ENCODE measurements around the gene HNMT.
"Not testable (repeated sequence)": the region's sequence is repeated elsewhere in the genome, so short reads cannot be mapped to it uniquely, and the experiment has no call there.

HNMT gene

DNA sequence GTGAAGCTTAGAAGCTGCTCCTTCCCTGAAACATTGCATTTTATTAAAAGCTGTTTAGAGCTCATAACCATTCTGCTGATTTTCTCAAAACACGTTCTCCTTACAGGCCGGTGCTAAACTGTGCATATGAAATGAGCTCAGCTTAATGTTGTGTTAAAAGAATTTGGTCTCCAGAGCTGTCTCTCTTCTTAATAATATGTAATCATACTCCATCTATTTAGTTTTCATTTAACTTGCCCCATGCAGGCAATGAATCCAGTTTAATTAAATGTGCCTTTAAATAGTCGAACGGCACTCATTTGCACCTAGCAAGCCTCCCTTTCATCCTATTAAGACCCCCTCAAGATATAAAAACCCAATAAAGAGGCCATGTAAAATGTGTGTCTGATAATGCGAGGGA lies 76.3 kb downstream of the HNMT start:
- no peaks in the 10 kb centered on the region for H3K79me2 ChIP-seq (ENCODE audit: control insufficient read depth, low read length)
- no peaks in the 10 kb centered on the region for H3K9me3 ChIP-seq (ENCODE audit: control insufficient read depth, insufficient read depth, low read length)
- TF ChIP-seq, protein P1, sequence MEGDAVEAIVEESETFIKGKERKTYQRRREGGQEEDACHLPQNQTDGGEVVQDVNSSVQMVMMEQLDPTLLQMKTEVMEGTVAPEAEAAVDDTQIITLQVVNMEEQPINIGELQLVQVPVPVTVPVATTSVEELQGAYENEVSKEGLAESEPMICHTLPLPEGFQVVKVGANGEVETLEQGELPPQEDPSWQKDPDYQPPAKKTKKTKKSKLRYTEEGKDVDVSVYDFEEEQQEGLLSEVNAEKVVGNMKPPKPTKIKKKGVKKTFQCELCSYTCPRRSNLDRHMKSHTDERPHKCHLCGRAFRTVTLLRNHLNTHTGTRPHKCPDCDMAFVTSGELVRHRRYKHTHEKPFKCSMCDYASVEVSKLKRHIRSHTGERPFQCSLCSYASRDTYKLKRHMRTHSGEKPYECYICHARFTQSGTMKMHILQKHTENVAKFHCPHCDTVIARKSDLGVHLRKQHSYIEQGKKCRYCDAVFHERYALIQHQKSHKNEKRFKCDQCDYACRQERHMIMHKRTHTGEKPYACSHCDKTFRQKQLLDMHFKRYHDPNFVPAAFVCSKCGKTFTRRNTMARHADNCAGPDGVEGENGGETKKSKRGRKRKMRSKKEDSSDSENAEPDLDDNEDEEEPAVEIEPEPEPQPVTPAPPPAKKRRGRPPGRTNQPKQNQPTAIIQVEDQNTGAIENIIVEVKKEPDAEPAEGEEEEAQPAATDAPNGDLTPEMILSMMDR (IDR thresholded peaks at IDR 0.05; ENCODE audit: low read depth, low read length, poor library complexity, severe bottlenecking): no peak
- TF ChIP-seq EZH2phosphoT487 (IDR thresholded peaks at IDR 0.05; ENCODE audit: borderline replicate concordance, low read length): no peak
- no peaks in the 10 kb centered on the region for H4K20me1 ChIP-seq (ENCODE audit: control insufficient read depth, insufficient read depth, low read depth, low read length)
- no peak overlapping the region for H3K4me2 ChIP-seq (ENCODE audit: low read length)
- no peaks in the 10 kb centered on the region for H3K9me2 ChIP-seq (replicated peaks; ENCODE audit: control insufficient read depth, low read length)
- H3K4me1 ChIP-seq (ENCODE audit: control insufficient read depth, low read length): no peaks in the 10 kb centered on the region
- H3K36me3 ChIP-seq (ENCODE audit: control insufficient read depth, low read length): no peaks in the 10 kb centered on the region
- no peak overlapping the region for H3K27ac ChIP-seq (ENCODE audit: low read depth, low read length)
- no peaks in the 10 kb centered on the region for H3F3A ChIP-seq (ENCODE audit: control insufficient read depth, insufficient read depth)
- H3K4me3 ChIP-seq (ENCODE audit: low read length): no peak overlapping the region
- H3K27me3 ChIP-seq (ENCODE audit: control insufficient read depth, low read length): no peaks in the 10 kb centered on the region

DNA sequence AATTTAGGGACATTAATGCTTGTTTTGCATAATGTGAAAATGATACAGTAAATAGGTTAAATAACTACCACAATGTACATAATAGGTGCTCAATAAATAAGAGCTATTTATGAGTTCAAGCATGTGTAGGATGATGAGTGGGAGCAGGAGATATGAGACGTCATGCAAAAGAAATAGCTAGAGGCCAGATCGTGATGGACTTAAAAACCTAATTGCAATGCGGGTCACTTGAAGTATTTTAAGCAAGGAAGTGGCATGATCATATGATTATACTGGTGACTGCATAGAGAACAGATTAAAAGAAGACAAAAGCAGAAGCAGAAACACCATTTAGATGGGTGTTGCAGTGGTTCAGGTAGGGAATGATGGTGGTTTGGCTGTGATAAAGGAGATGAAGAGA lies 78.0 kb downstream of the HNMT start:
- H3K79me2 ChIP-seq (ENCODE audit: control insufficient read depth, low read length): no peaks in the 10 kb centered on the region
- no peaks in the 10 kb centered on the region for H3K4me1 ChIP-seq (ENCODE audit: control insufficient read depth, low read length)
- H3K4me3 ChIP-seq (ENCODE audit: low read length): no peak overlapping the region
- H3K27ac ChIP-seq (ENCODE audit: low read depth, low read length): no peak overlapping the region
- H3K9me3 ChIP-seq (ENCODE audit: control insufficient read depth, insufficient read depth, low read length): no peaks in the 10 kb centered on the region
- no peaks in the 10 kb centered on the region for H3F3A ChIP-seq (ENCODE audit: control insufficient read depth, insufficient read depth)
- TF ChIP-seq, protein P1 (IDR thresholded peaks at IDR 0.05; ENCODE audit: low read depth, low read length, poor library complexity, severe bottlenecking): no peak
- TF ChIP-seq EZH2phosphoT487 (IDR thresholded peaks at IDR 0.05; ENCODE audit: borderline replicate concordance, low read length): no peak
- H3K27me3 ChIP-seq (ENCODE audit: control insufficient read depth, low read length): no peaks in the 10 kb centered on the region
- H4K20me1 ChIP-seq (ENCODE audit: control insufficient read depth, insufficient read depth, low read depth, low read length): no peaks in the 10 kb centered on the region
- H3K36me3 ChIP-seq (ENCODE audit: control insufficient read depth, low read length): no peaks in the 10 kb centered on the region
- H3K4me2 ChIP-seq (ENCODE audit: low read length): no peak overlapping the region
- no peaks in the 10 kb centered on the region for H3K9me2 ChIP-seq (replicated peaks; ENCODE audit: control insufficient read depth, low read length)

DNA sequence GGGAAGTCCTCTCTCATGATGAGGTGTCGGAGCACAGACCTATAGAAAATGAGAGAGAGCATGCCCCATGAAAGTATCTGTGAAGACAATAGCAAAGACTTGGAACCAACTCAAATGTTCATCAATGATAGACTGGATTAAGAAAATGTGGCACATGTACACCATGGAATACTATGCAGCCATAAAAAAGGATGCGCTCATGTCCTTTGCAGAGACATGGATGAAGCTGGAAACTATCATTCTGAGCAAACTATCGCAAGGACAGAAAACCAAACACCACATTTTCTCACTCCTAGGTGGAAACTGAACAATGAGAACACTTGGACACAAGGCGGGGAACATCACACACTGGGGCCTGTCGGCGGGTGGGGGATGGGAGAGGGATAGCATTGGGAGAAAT lies 79.3 kb downstream of the HNMT start:
- H3K9me2 ChIP-seq (replicated peaks; ENCODE audit: control insufficient read depth, low read length); H4K20me1 ChIP-seq (ENCODE audit: control insufficient read depth, insufficient read depth, low read depth, low read length); H3K36me3 ChIP-seq (ENCODE audit: control insufficient read depth, low read length); H3K4me2 ChIP-seq (ENCODE audit: low read length); H3F3A ChIP-seq (ENCODE audit: control insufficient read depth, insufficient read depth); H3K79me2 ChIP-seq (ENCODE audit: control insufficient read depth, low read length); H3K9me3 ChIP-seq (ENCODE audit: control insufficient read depth, insufficient read depth, low read length); H3K4me1 ChIP-seq (ENCODE audit: control insufficient read depth, low read length); H3K4me3 ChIP-seq (ENCODE audit: low read length); H3K27ac ChIP-seq (ENCODE audit: low read depth, low read length); H3K27me3 ChIP-seq (ENCODE audit: control insufficient read depth, low read length): not testable (repeated sequence)

DNA sequence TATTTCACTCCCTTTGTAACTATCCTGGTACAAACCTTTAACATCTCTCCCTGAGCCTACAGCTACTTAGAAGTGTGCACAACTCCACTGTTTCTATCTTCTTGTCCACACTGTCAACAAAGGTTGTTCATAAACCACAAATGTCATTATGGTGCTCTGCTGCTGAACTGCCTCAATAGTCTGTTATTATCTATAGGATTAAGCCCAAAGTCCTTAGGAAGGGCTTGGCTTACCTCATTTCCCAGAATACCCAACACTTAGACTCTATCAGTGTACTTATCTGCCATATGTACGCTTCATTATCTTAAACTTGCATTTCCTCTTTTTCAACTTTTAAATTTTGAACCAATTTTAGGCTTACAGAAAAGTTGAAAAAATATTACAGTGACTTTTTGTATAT lies 94.2 kb downstream of the HNMT start:
- H3K9me3 ChIP-seq (ENCODE audit: control insufficient read depth, insufficient read depth, low read length): no peaks in the 10 kb centered on the region
- no peaks in the 10 kb centered on the region for H3K36me3 ChIP-seq (ENCODE audit: control insufficient read depth, low read length)
- H3K27ac ChIP-seq (ENCODE audit: low read depth, low read length): no peak overlapping the region
- no peak overlapping the region for H3K4me2 ChIP-seq (ENCODE audit: low read length)
- H3K4me3 ChIP-seq (ENCODE audit: low read length): no peak overlapping the region
- no peaks in the 10 kb centered on the region for H4K20me1 ChIP-seq (ENCODE audit: control insufficient read depth, insufficient read depth, low read depth, low read length)
- no peak for TF ChIP-seq EZH2phosphoT487 (IDR thresholded peaks at IDR 0.05; ENCODE audit: borderline replicate concordance, low read length)
- TF ChIP-seq, protein P1 (IDR thresholded peaks at IDR 0.05; ENCODE audit: low read depth, low read length, poor library complexity, severe bottlenecking): no peak
- no peaks in the 10 kb centered on the region for H3K9me2 ChIP-seq (replicated peaks; ENCODE audit: control insufficient read depth, low read length)
- H3K79me2 ChIP-seq (ENCODE audit: control insufficient read depth, low read length): no peaks in the 10 kb centered on the region
- H3F3A ChIP-seq (ENCODE audit: control insufficient read depth, insufficient read depth): no peaks in the 10 kb centered on the region
- H3K27me3 ChIP-seq (ENCODE audit: control insufficient read depth, low read length): no peaks in the 10 kb centered on the region
- no peaks in the 10 kb centered on the region for H3K4me1 ChIP-seq (ENCODE audit: control insufficient read depth, low read length)
